NCI-H2171 treated with DMSO at 0.1 percent for 48 hours (cell line): ENCODE data around the gene MAP3K5.
"Not testable (repeated sequence)": the region's sequence is repeated elsewhere in the genome, so short reads cannot be mapped to it uniquely, and the experiment has no call there.

Experiments used
- DNase-seq: peaks from one replicate; lab custom pipeline; 2025; lab: John Stamatoyannopoulos, UW

MAP3K5 gene, protein sequence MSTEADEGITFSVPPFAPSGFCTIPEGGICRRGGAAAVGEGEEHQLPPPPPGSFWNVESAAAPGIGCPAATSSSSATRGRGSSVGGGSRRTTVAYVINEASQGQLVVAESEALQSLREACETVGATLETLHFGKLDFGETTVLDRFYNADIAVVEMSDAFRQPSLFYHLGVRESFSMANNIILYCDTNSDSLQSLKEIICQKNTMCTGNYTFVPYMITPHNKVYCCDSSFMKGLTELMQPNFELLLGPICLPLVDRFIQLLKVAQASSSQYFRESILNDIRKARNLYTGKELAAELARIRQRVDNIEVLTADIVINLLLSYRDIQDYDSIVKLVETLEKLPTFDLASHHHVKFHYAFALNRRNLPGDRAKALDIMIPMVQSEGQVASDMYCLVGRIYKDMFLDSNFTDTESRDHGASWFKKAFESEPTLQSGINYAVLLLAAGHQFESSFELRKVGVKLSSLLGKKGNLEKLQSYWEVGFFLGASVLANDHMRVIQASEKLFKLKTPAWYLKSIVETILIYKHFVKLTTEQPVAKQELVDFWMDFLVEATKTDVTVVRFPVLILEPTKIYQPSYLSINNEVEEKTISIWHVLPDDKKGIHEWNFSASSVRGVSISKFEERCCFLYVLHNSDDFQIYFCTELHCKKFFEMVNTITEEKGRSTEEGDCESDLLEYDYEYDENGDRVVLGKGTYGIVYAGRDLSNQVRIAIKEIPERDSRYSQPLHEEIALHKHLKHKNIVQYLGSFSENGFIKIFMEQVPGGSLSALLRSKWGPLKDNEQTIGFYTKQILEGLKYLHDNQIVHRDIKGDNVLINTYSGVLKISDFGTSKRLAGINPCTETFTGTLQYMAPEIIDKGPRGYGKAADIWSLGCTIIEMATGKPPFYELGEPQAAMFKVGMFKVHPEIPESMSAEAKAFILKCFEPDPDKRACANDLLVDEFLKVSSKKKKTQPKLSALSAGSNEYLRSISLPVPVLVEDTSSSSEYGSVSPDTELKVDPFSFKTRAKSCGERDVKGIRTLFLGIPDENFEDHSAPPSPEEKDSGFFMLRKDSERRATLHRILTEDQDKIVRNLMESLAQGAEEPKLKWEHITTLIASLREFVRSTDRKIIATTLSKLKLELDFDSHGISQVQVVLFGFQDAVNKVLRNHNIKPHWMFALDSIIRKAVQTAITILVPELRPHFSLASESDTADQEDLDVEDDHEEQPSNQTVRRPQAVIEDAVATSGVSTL (N-terminal part only)

GRCh38 chr6:136792410-136793262 is at the start of gene MAP3K5:
Gene MAP3K5 (minus strand): TSS chr6:136792477. CDS start chr6:136792157, 320 bp downstream.
- peak; percentile 84 for DNase-seq

DNA sequence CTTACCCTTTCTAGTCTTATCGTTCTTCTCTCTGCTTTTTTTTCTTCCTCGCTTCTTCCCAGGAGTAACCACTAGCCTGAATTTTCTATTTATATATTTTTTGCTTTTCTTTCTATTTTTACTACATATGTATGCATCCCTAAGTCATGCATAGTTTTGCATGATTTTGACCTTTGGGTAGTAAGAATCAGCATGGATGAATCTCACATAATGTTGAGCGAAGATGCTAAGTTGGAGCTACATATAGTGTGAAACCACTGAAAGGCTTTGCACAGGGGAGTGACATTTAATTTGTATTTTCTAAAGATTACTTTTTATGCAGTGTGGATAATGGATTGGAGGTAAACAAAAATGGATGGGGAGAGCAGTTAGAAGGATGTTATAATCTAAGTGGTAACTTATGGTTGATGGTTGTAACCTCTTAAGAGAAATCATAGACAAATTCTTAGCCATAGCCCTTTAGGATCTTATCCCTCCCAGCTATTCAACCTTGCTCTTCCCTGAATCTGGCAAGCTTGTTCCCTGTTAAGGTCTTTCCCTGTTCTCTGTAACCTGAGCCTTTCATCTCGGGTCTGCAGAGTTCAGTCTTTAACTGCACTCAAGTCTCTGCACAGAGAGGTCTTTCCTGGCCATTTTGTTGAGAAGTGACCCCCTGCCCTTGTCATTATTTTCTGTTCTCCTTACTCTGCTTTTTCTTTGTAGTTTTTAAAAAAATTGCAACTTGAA is 48.2 kb upstream of the MAP3K5 start:
- DNase-seq, result no peak

DNA sequence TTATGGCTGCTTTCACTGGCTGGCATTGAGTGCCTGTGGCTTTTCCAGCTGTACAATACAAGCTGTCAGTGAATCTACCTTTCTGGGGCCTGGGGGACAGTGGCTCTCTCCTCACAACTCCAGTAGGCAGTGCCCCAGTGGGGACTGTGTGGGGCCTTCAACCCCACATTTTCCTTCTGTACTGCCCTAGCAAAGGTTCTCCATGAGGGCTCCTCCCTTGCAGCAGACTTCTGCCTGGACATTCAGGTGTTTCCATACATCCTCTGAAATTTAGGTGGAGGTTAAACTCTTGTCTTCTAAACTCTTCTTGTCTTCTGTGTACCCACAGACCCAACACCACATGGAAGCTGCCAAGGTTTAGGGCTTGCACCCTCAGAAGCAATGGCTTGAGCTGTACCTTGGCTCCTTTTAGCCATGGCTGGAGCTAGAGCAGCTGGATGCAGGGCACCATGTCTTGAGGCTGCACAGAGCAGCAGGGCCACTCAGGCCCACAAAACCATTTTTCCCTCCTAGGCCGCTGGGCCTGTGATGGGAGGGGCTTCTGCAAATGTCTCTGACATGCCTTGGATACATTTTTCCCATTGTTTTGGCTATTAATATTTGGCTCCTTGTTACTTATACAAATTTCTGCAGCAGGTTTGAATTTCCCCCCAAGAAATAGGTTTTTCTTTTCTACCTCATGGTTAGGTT is 39.7 kb upstream of the MAP3K5 start:
- no peak for DNase-seq

GRCh38 chr6:136826216-136826615 is 33.9 kb upstream of the MAP3K5 start:
- no peak for DNase-seq

GRCh38 chr6:136823128-136823660 is 30.9 kb upstream of the MAP3K5 start:
- no peak for DNase-seq

- DNase-seq, result peak; percentile 87
Observed at GRCh38 chr6:136822376-136823127, 30.3 kb upstream of the MAP3K5 start, which contains the start of gene PEX7. Gene PEX7 (plus strand): TSS chr6:136822592. CDS start chr6:136822666, 74 bp downstream.

DNA sequence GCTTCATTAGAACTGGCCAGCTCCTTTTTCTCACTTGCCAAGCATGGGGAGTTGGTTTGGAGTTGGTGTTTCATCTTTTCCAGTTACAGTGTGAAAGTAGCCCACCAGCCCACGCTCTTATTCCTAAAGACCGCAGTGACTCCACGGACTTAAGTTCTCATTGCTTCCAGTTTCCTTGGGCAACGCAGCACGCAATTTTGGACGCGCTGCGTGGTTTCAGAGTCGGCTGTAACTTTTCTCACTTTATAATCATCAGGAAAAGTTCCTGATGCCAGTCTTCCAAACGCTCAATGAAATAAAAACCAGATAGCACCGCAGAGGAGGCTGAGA is 29.7 kb upstream of the MAP3K5 start:
- DNase-seq, result no peak

GRCh38 chr6:136820561-136820960 is 28.3 kb upstream of the MAP3K5 start:
- no peak for DNase-seq

GRCh38 chr6:136816656-136817055 is 24.4 kb upstream of the MAP3K5 start:
- no peak for DNase-seq

DNA sequence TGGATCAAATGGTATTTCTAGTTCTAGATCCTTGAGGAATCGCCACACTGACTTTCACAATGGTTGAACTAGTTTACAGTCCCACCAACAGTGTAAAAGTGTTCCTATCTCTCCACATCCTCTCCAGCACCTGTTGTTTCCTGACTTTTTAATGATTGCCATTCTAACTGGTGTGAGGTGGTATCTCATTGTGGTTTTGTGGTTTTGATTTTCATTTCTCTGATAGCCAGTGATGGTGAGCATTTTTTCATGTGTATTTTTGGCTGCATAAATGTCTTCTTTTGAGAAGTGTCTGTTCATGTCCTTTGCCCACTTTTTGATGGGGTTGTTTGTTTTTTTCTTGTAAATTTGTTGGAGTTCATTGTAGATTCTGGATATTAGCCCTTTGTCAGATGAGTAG is 23.3 kb upstream of the MAP3K5 start:
- not testable (repeated sequence) for DNase-seq

DNA sequence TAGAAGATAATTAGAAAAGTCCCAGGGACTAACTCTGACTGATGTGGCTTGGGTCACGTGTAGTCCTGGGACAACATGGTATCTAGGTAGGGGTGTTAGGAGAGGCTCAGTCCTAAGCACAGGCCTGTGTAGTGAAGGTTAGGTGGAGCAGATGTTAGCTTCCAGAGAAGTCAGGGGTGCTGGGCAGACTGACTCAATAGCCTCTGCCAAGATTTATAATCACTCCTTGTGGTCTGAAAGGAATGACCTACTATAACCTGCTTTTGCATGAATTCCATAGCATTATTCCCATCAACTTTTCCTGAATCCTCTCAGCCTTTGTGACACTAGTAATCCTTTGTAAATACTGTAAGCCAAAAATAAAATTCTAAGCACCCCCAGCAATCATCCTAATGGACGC is 19.9 kb upstream of the MAP3K5 start:
- DNase-seq, result no peak

DNA sequence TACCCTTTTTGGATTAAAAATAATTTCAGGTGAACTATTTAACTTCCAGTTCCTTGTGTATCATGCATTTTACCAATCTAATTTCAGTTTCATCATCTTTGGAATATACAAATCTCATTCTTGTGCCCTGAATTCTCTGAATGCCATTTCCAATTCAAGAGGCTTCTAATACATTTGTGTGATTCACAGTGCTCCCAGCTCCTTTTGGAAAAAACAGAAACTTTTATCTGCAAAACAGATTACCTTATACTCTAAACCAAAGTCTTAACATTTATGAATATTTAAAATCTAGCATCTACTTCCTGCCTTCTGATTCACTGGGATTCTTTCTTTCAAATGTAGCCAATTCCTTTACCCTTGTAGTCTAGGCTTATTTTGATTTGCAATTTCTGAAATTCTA is 19.0 kb upstream of the MAP3K5 start:
- DNase-seq, result no peak

DNA sequence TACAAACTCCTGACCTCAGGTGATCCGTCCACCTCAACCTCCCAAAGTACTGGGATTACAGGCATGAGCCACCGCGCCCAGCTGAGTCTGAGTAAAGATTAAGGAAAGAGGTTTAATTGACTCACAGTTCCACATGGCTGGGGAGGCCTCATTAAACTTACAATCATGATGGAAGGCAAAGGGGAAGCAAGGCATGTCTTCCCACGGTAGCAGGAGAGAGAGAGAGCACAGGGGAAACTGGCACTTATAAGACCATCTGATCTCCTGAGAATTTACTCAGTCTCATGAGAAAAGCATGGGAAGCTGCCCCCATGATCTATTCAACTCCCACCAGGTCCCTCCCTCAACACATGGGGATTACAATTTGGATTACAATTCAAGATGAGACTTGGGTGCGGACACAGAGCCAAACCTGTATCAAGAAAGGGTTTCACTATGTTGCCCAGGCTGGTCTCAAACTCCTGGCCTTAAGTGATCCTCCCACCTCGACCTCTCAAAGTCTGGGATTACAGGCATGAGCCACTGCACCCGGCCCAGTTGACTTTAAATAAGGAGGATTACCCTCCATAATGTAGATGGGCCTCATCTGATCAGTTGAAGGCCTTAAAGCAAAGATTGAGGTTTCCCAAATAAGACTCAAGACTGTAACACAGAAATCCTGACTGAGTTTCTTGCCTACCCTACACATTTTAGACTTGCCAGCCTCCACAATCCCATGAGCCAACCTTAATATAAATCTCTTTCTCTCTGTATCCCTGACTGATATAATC is 17.0 kb upstream of the MAP3K5 start:
- no peak for DNase-seq

DNA sequence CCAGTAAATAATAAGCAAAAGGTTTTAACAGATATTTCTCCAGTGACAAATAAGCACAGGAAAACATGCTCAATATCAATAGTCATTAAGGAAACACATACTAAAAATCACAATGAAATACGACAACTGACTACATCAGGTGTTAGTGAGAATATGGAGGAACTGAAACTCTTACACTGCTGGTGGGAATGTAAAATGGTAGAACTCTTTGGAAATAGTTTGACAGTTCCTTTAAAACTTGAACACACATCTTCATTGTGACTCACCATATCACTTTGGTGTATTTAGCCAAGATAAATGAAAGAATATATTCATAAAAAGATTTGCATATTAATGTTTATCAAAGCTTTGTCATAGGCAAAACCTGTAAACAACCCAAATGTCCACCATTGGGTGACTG is 11.3 kb upstream of the MAP3K5 start:
- no peak for DNase-seq

DNA sequence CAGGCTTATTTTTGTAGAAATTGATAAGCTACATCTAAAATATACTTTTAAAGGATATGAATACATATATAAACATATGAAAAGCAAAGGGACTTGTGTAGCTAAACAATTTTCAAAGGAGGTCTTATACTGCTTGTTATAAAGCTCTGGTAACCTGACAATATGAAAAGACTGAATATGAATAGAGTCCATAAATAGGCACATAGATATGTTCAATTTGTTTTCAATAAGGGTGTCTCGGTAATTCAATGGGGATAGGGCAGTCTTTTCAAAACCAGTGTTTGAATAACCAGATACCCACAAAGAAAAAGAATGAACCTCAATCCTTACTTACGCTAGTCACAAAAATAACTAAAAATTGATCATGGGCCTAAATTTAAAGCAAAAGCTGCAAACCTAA is 9.3 kb upstream of the MAP3K5 start:
- DNase-seq, result no peak

- no peak for DNase-seq
Observed at GRCh38 chr6:136798044-136798443, 5.8 kb upstream of the MAP3K5 start.

- DNase-seq, result no peak
Observed at GRCh38 chr6:136795996-136796395, 3.7 kb upstream of the MAP3K5 start.

- no peak for DNase-seq
Observed at GRCh38 chr6:136795386-136795785, 3.1 kb upstream of the MAP3K5 start.
